ENCODE data around the gene NIPA2. TPM values are rescaled to one million over a fixed set of nuclear protein-coding genes. Genes with fewer than 3 reads are reported as not detected.
"Not testable (repeated sequence)": the region's sequence is repeated elsewhere in the genome, so short reads cannot be mapped to it uniquely, and the experiment has no call there.

Gene NIPA2
- 40.7 TPM for polyA plus RNA-seq
- long read RNA-seq, donor 1, partial matches to known transcripts, result 24 of 32 reads
- long read RNA-seq, donor 1, other reads (novel, unspliced or antisense), result 0 of 32 reads
- long read RNA-seq, donor 2, transcript NIPA2-203 (6 exons, 2,280 nt), result major isoform, 8 of 86 reads
- long read RNA-seq, donor 2, partial matches to known transcripts, result 74 of 86 reads
- long read RNA-seq, donor 2, other reads (novel, unspliced or antisense), result 0 of 86 reads
- long read RNA-seq, donor 3, result 0 reads
- long read RNA-seq, donor 4, result 0 reads
- long read RNA-seq, donor 5, transcript NIPA2-203 (6 exons, 2,280 nt), result major isoform, 8 of 11 reads
- long read RNA-seq, donor 5, partial matches to known transcripts, result 0 of 11 reads
- long read RNA-seq, donor 5, other reads (novel, unspliced or antisense), result 0 of 11 reads
- long read RNA-seq, donor 6, transcript NIPA2-203 (6 exons, 2,280 nt), result major isoform, 7 of 54 reads
- long read RNA-seq, donor 6, partial matches to known transcripts, result 20 of 54 reads
- long read RNA-seq, donor 6, other reads (novel, unspliced or antisense), result 24 of 54 reads
- long read RNA-seq, donor 7, partial matches to known transcripts, result 30 of 37 reads
- long read RNA-seq, donor 7, other reads (novel, unspliced or antisense), result 0 of 37 reads
- long read RNA-seq, donor 8, transcript NIPA2-203 (6 exons, 2,280 nt), result major isoform, 11 of 59 reads
- long read RNA-seq, donor 8, partial matches to known transcripts, result 42 of 59 reads
- long read RNA-seq, donor 8, other reads (novel, unspliced or antisense), result 0 of 59 reads
- long read RNA-seq, donor 9, partial matches to known transcripts, result 0 of 5 reads
- long read RNA-seq, donor 9, other reads (novel, unspliced or antisense), result 0 of 5 reads
- long read RNA-seq, donor 10, transcript NIPA2-203 (6 exons, 2,280 nt), result major isoform, 11 of 34 reads
- long read RNA-seq, donor 10, transcript NIPA2-204 (7 exons, 3,130 nt), result minor isoform, 5 of 34 reads
- long read RNA-seq, donor 10, partial matches to known transcripts, result 15 of 34 reads
- long read RNA-seq, donor 10, other reads (novel, unspliced or antisense), result 0 of 34 reads
- long read RNA-seq, donor 11, transcript NIPA2-203 (6 exons, 2,280 nt), result major isoform, 8 of 30 reads
- long read RNA-seq, donor 11, partial matches to known transcripts, result 17 of 30 reads
- long read RNA-seq, donor 11, other reads (novel, unspliced or antisense), result 0 of 30 reads

DNA sequence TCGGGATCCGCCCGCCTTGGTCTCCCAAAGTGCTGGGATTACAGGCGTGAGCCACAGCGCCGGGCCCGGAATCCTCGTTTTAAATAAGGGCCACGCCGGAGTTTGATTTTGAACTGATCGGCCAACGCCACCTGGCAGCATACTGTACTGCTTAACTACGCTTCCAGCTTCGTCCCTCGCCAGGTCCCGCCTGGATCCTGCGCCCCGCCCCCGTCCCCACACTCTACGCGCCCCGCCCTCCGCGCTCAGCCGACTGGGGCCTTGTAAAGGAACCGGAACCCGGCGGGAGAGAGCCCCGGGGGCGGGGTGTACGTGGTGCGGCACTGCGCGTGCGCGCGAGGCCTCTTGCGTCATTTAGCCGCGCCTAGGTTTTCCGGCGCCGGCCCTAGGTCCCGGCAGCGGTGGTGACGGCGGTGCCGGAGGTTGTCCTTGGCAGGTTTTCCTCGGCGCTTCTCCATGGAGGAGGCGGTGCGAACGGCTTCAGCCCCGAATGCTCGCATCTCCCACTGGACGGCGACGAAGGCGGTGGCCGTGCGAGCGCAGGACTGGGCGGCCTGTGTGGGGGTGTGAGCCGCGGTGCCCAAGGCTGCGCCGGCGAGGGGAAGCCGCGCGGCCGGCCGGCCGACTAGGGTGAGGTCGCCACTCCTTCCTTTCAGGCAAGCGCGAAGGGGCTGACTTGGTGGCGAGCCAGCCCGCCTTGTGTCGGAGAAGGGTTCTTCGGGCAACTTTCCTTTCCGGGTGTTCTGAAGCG is at the start of gene NIPA2:
TSS of gene NIPA2 (plus strand) at position 375 of the 751 bp plus-strand sequence. CDS start 13,066 bp downstream, outside the sequence.
- Histone ChIP-seq H3K27ac (ENCODE audit: low read length) (peak within 1 kb of the TSS; percentile 87), H3K4me1 (ENCODE audit: control insufficient read depth, insufficient read depth, low read length) (peaks cover 3% of the 10 kb centered on the region), H3K9me3 (ENCODE audit: control insufficient read depth, low read depth, low read length) (no peaks in the 10 kb centered on the region), H3K4me3 (ENCODE audit: low read length) (peak within 1 kb of the TSS; percentile 79), H3K36me3 (ENCODE audit: control insufficient read depth, insufficient read depth, low read length) (no peaks in the 10 kb centered on the region), H3K27me3 (ENCODE audit: control insufficient read depth, insufficient read depth, low read length) (no peaks in the 10 kb centered on the region)
- no CpG with 5 or more reads among the region's 83 CpGs for WGBS (ENCODE audit: insufficient coverage, low lambda C conversion rate)
- peak; percentile 98 to 99 for DNase-seq

DNA sequence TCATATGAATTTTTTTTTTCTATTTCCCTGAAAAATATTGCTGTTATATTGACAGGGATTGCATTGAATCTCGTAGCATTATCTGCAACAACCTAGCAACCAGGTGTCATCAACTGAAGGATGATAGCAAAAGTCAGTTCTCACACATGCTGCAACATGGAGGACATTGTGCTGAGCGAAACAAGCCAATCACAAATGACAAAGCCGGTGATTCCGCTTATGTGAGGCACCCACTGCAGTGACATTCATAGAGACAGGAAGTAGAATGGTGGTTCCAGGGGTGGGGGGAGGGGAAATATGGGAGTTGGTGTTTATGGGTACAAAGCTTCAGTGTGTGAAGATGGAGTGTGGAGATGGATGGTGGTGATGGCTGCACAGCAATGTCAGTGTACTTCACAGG is 44.4 kb upstream of the NIPA2 start:
- no peak for DNase-seq
- Histone ChIP-seq H3K9me3 (ENCODE audit: control insufficient read depth, low read depth, low read length) (peaks cover 5% of the 10 kb centered on the region), H3K27ac (ENCODE audit: low read length) (no peak overlapping the region), H3K36me3 (ENCODE audit: control insufficient read depth, insufficient read depth, low read length) (peaks cover 5% of the 10 kb centered on the region), H3K4me1 (ENCODE audit: control insufficient read depth, insufficient read depth, low read length) (no peaks in the 10 kb centered on the region), H3K27me3 (ENCODE audit: control insufficient read depth, insufficient read depth, low read length) (no peaks in the 10 kb centered on the region), H3K4me3 (ENCODE audit: low read length) (no peak overlapping the region)
- no CpG with 5 or more reads among the region's 4 CpGs for WGBS (ENCODE audit: insufficient coverage, low lambda C conversion rate)

DNA sequence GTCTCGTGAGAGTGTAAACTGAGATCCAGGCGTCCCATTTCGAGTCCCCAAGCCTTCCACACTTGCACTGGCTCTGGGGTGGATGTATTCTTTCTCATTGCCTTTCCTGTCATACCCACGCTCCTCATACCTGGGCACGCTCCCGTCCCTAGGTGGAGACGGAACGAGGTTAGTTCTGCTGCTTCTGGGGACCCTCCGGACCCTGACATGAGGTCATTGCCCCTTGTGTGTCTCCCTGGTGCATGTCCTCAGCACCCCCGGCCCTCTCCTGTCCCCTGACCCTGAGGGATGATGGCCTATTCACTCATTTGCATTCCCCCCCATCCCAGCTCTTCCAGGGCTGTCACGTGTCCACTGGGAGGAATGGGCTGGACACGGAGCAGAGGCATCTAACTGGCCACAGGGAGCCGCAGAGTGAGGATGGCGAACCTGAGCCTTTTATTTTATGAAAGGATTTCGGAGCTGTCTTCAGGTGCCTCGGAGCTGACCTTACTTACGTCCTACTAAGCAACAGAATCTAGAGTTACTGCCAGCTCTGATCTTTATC is 43.8 kb upstream of the NIPA2 start:
- Histone ChIP-seq H3K9me3 (ENCODE audit: control insufficient read depth, low read depth, low read length) (no peaks in the 10 kb centered on the region), H3K36me3 (ENCODE audit: control insufficient read depth, insufficient read depth, low read length) (peaks cover 2% of the 10 kb centered on the region), H3K27me3 (ENCODE audit: control insufficient read depth, insufficient read depth, low read length) (no peaks in the 10 kb centered on the region), H3K4me1 (ENCODE audit: control insufficient read depth, insufficient read depth, low read length) (no peaks in the 10 kb centered on the region), H3K4me3 (ENCODE audit: low read length) (no peak overlapping the region), H3K27ac (ENCODE audit: low read length) (no peak overlapping the region)
- WGBS (ENCODE audit: insufficient coverage, low lambda C conversion rate), result no CpG with 5 or more reads among the region's 17 CpGs
- DNase-seq, result no peak

DNA sequence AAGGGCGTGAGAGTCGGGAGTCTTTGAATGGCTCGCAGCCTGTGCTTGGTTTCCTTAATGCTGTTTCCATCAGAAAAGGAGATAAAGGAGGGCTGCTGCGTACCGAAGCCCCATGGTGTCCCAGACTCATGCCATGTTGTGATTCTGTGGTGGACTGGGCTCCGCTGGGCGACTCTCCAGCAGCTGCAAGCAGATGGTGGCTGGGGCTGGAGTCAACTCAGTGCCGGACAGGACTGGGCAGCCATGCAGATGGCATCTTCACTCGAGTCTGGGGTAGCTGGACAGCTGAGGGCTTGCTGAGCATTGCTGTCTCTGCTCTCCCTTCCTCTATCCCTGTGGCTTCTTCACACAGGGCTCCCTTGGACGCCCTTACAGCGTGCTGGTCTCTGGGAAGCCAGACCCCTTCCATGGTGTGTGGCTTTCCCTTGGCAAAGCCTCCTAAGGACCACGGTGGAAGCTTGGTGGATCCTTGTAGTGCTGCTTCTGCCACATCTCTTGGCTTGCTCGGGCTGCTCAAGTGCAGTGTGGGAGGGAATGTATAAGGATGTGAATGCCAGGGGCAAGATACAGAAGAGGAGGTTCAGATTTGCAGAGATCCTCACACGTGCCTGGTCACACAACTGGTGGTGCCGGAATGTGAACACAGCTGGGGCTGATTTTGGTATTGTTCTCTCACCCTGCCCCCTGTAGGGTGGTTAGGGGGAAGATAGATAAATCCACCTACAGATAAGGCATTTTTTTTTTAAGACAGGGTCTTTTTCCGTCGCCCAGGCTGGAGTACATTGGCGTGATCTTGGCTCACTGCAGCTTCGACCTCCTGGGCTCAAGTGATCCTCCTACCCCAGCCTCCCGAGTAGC is 43.0 kb upstream of the NIPA2 start:
- no peaks in the 10 kb centered on the region for H3K4me1 ChIP-seq (ENCODE audit: control insufficient read depth, insufficient read depth, low read length)
- no peaks in the 10 kb centered on the region for H3K27me3 ChIP-seq (ENCODE audit: control insufficient read depth, insufficient read depth, low read length)

DNA sequence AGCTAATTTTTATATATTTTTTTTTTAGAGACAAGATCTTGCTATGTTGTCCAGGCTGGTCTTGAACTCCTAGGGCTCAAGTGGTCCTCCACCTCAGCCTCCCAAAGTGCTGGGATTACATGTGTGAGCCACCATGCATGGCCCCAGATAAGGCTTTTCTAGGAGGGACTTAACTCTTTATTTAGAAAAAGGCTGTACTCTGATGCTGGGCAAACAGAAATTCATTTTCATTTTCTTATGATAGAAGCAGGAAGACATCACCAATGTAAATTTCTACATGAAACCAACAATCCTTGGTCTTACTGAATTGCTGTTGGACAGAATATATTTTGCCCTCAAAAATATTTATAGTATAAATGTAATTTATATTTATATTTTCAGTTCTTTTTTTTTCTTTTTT is 42.4 kb upstream of the NIPA2 start:
- H3K27me3 ChIP-seq (ENCODE audit: control insufficient read depth, insufficient read depth, low read length), result no peaks in the 10 kb centered on the region
- H3K27ac ChIP-seq (ENCODE audit: low read length), result no peak overlapping the region
- H3K36me3 ChIP-seq (ENCODE audit: control insufficient read depth, insufficient read depth, low read length), result peaks cover 2% of the 10 kb centered on the region
- H3K4me1 ChIP-seq (ENCODE audit: control insufficient read depth, insufficient read depth, low read length), result no peaks in the 10 kb centered on the region
- no peak for DNase-seq
- H3K4me3 ChIP-seq (ENCODE audit: low read length), result no peak overlapping the region
- no peaks in the 10 kb centered on the region for H3K9me3 ChIP-seq (ENCODE audit: control insufficient read depth, low read depth, low read length)

More for the DNA sequence above, 43.0 kb upstream of the NIPA2 start:
- Histone ChIP-seq H3K4me3 (ENCODE audit: low read length) (no peak overlapping the region), H3K27ac (ENCODE audit: low read length) (no peak overlapping the region), H3K36me3 (ENCODE audit: control insufficient read depth, insufficient read depth, low read length) (peaks cover 2% of the 10 kb centered on the region), H3K9me3 (ENCODE audit: control insufficient read depth, low read depth, low read length) (no peaks in the 10 kb centered on the region)
- no CpG with 5 or more reads among the region's 20 CpGs for WGBS (ENCODE audit: insufficient coverage, low lambda C conversion rate)
- DNase-seq, result no peak

DNA sequence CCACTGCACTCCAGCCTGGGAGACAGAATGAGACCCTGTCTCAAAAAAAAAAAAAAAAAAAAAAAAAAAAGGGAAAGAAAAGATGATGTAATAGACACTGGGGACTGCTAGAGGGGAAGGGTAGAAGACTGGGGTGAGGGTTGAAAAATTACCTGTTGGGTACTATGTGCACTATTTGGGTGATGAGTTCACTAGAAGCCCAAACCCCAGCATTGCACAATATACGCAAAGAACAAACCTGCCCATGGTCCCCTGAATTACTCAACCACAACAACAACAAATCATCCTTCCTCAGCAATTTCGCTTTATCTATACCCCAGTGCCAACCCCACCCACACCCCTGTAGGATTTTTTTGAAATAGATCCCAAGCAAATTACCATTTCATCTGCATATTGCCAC is 38.6 kb upstream of the NIPA2 start:
- Histone ChIP-seq H3K27me3 (ENCODE audit: control insufficient read depth, insufficient read depth, low read length) (no peaks in the 10 kb centered on the region), H3K9me3 (ENCODE audit: control insufficient read depth, low read depth, low read length) (no peaks in the 10 kb centered on the region), H3K4me1 (ENCODE audit: control insufficient read depth, insufficient read depth, low read length) (no peaks in the 10 kb centered on the region), H3K27ac (ENCODE audit: low read length) (no peak overlapping the region), H3K36me3 (ENCODE audit: control insufficient read depth, insufficient read depth, low read length) (peaks cover under 1% of the 10 kb centered on the region), H3K4me3 (ENCODE audit: low read length) (no peak overlapping the region)
- WGBS (ENCODE audit: insufficient coverage, low lambda C conversion rate), result 90% methylated on average over 1 of the region's 2 CpGs
- no peak for DNase-seq

DNA sequence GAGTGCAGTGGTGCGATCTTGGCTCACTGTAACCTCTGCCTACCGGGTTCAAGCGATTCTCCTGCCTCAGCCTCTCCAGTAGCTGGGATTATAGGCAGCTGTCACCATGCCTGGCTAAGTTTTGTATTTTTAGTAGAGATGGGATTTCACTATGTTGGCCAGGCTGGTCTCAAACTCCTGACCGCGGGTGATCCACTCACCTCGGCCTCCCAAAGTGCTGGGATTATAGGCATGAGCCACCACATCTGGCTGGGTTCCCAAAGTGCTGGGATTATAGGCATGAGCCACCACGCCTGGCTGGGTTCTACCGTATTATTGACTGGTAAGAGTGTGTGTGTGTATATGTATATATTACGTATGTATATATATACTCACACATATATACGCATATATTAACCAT is 35.5 kb upstream of the NIPA2 start:
- H3K4me3 ChIP-seq (ENCODE audit: low read length); H3K9me3 ChIP-seq (ENCODE audit: control insufficient read depth, low read depth, low read length); H3K27me3 ChIP-seq (ENCODE audit: control insufficient read depth, insufficient read depth, low read length); H3K27ac ChIP-seq (ENCODE audit: low read length); DNase-seq; H3K4me1 ChIP-seq (ENCODE audit: control insufficient read depth, insufficient read depth, low read length); H3K36me3 ChIP-seq (ENCODE audit: control insufficient read depth, insufficient read depth, low read length): not testable (repeated sequence)
- no CpG with 5 or more reads among the region's 10 CpGs for WGBS (ENCODE audit: insufficient coverage, low lambda C conversion rate)

DNA sequence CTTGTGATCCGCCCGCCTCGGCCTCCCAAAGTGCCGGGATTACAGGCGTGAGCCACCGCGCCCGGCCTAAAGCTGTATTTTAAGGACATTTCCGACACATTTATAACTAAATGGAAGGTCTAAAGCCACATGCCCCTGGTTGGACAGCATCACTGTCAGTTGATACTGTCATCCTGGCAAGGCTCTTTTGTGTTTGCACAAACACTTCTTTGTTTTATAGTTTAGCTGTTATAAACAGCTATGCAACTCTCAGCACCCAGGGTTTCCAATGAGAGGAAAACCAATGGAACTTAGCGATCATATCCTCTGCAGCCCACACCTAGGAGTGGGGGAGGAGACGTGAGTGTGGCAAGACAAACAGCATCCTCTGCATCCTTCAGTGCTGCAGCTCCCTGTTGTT is 32.3 kb upstream of the NIPA2 start:
- WGBS (ENCODE audit: insufficient coverage, low lambda C conversion rate), result no CpG with 5 or more reads among the region's 11 CpGs
- peaks cover 6% of the 10 kb centered on the region for H3K4me1 ChIP-seq (ENCODE audit: control insufficient read depth, insufficient read depth, low read length)
- no peak for DNase-seq
- H3K27me3 ChIP-seq (ENCODE audit: control insufficient read depth, insufficient read depth, low read length), result no peaks in the 10 kb centered on the region
- H3K36me3 ChIP-seq (ENCODE audit: control insufficient read depth, insufficient read depth, low read length), result no peaks in the 10 kb centered on the region
- H3K4me3 ChIP-seq (ENCODE audit: low read length), result no peak overlapping the region
- no peaks in the 10 kb centered on the region for H3K9me3 ChIP-seq (ENCODE audit: control insufficient read depth, low read depth, low read length)
- no peak overlapping the region for H3K27ac ChIP-seq (ENCODE audit: low read length)

DNA sequence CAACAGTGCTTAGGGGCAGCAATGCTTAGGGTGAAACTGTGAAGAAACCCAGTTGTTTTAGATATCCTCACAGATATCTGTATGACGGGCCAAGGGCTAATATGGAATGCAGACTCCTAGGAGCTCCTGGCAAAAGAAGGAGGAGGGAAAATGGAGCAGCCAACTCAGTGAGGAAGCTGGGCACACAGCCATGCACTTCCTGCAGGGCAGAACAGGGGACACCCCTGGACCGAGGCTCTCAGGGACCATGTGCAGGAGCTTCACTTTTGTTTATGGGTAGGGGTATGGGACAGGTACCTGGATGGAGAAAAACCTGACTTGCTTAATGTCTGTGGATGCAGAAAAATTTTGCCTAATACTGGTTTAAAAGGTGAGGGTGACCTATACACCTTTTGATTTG is 31.8 kb upstream of the NIPA2 start:
- WGBS (ENCODE audit: insufficient coverage, low lambda C conversion rate), result no CpG with 5 or more reads among the region's 2 CpGs
- H3K4me3 ChIP-seq (ENCODE audit: low read length), result no peak overlapping the region
- DNase-seq, result no peak

More for the DNA sequence above, 31.8 kb upstream of the NIPA2 start:
- no peaks in the 10 kb centered on the region for H3K27me3 ChIP-seq (ENCODE audit: control insufficient read depth, insufficient read depth, low read length)
- H3K27ac ChIP-seq (ENCODE audit: low read length), result no peak overlapping the region
- peaks cover 6% of the 10 kb centered on the region for H3K4me1 ChIP-seq (ENCODE audit: control insufficient read depth, insufficient read depth, low read length)
- no peaks in the 10 kb centered on the region for H3K9me3 ChIP-seq (ENCODE audit: control insufficient read depth, low read depth, low read length)
- H3K36me3 ChIP-seq (ENCODE audit: control insufficient read depth, insufficient read depth, low read length), result no peaks in the 10 kb centered on the region
